GM19463 (cell line): ENCODE data around the gene HYAL3.
A peak's percentile ranks its signal among the peaks of the same experiment; 100 is the strongest.

Experiments used
- ATAC-seq: cut with Tn5 transposase; IDR thresholded peaks from one replicate; pipeline ENCODE4 v1.9.1; 2021; ENCODE audit warnings: mild to moderate bottlenecking, moderate library complexity; ENCODE audit not compliant: unreplicated experiment

The HYAL3 gene

GRCh38 chr3:50298836-50299637 lies at the start of gene HYAL3, which contains the start of gene NAA80:
Gene HYAL3, minus strand, starts transcription at chr3:50299405. Its CDS starts 3,803 bp downstream, at chr3:50295602.
Gene NAA80, minus strand, starts transcription at chr3:50299405. Its CDS starts 1,942 bp downstream, at chr3:50297463.
- peak; percentile 85 for ATAC-seq

GRCh38 chr3:50347187-50347813 lies 48.1 kb upstream of the HYAL3 start:
- ATAC-seq, result no peak

- ATAC-seq, result no peak
These were observed 46.5 kb upstream of the HYAL3 start, which contains the start of gene ZMYND10 for GRCh38 chr3:50345586-50346234. Gene ZMYND10, minus strand, starts transcription at chr3:50345732. Its CDS starts 153 bp downstream, at chr3:50345579.

GRCh38 chr3:50345008-50345407 lies 45.8 kb upstream of the HYAL3 start:
- ATAC-seq, result no peak

GRCh38 chr3:50342813-50343633 lies 43.8 kb upstream of the HYAL3 start:
- no peak for ATAC-seq

- no peak for ATAC-seq
These were observed 42.9 kb upstream of the HYAL3 start for GRCh38 chr3:50341996-50342650.

- no peak for ATAC-seq
These were observed 42.3 kb upstream of the HYAL3 start for GRCh38 chr3:50341537-50341936.

- ATAC-seq, result peak; percentile 20
These were observed 41.5 kb upstream of the HYAL3 start, which contains the start of gene RASSF1 for GRCh38 chr3:50340448-50341329. Gene RASSF1, minus strand, starts transcription at chr3:50340836. Its CDS starts 31 bp downstream, at chr3:50340805.

- ATAC-seq, result no peak
These were observed 40.9 kb upstream of the HYAL3 start for GRCh38 chr3:50340147-50340447.

GRCh38 chr3:50339485-50340146 lies 40.4 kb upstream of the HYAL3 start:
- ATAC-seq, result no peak

GRCh38 chr3:50338965-50339364 lies 39.8 kb upstream of the HYAL3 start:
- no peak for ATAC-seq

GRCh38 chr3:50337175-50337861 lies 38.1 kb upstream of the HYAL3 start:
- ATAC-seq, result peak; percentile 72

GRCh38 chr3:50336452-50337174 lies 37.4 kb upstream of the HYAL3 start:
- ATAC-seq, result peak; percentile 21

GRCh38 chr3:50334339-50335075 lies 35.3 kb upstream of the HYAL3 start:
- no peak for ATAC-seq

- ATAC-seq, result no peak
These were observed 34.6 kb upstream of the HYAL3 start for GRCh38 chr3:50333744-50334328.

- no peak for ATAC-seq
These were observed 32.2 kb upstream of the HYAL3 start for GRCh38 chr3:50331364-50331907.
